SK-N-SH treated with all-trans-retinoic acid at 6 μM for 48 hours (cell line): ENCODE measurements around the gene EXOC3.

Experiments used
- ATAC-seq: fragments of 200-7000 bp; cut with Tn5 transposase; 3 replicates; pipeline ENCODE4 v1.9.1; 2020; ENCODE audit warnings: mild to moderate bottlenecking, moderate library complexity
- ARNTL ChIP-seq: fragments of 450-650 bp; formaldehyde crosslinking; IDR thresholded peaks from 2 replicates; pipeline ENCODE4 v1.5.0; 2020; ENCODE audit warnings: low read depth, mild to moderate bottlenecking, moderate library complexity, borderline replicate concordance
- BACH2 ChIP-seq: fragments of 250-450 bp; sonication (Bioruptor Pico); IDR thresholded peaks from 2 replicates; pipeline ENCODE4 v1.9.0; 2021; ENCODE audit warnings: mild to moderate bottlenecking, borderline replicate concordance
- CSDC2 ChIP-seq: fragments of 250-450 bp; sonication (Bioruptor Pico); IDR thresholded peaks from 2 replicates; pipeline ENCODE4 v1.5.0; 2020; ENCODE audit warnings: mild to moderate bottlenecking, moderate library complexity
- ESRRG ChIP-seq: fragments of 250-450 bp; sonication (Bioruptor Pico); IDR thresholded peaks from 2 replicates; pipeline ENCODE4 v1.6.1; 2021; ENCODE audit warnings: mild to moderate bottlenecking
- GLIS3 ChIP-seq: fragments of 250-450 bp; sonication (Bioruptor Pico); IDR thresholded peaks from 2 replicates; pipeline ENCODE4 v1.5.0; 2020; ENCODE audit warnings: mild to moderate bottlenecking, moderate library complexity
- ISL1 ChIP-seq: fragments of 250-450 bp; sonication (Bioruptor Pico); IDR thresholded peaks from 2 replicates; pipeline ENCODE4 v2.1.2; 2022; ENCODE audit warnings: mild to moderate bottlenecking, moderate library complexity
- OSR1 ChIP-seq: fragments of 250-450 bp; sonication (Bioruptor Pico); IDR thresholded peaks from 2 replicates; pipeline ENCODE4 v1.8.0; 2022; ENCODE audit warnings: moderate library complexity, mild to moderate bottlenecking, inconsistent platforms
- PPARA ChIP-seq: fragments of 250-450 bp; sonication (Bioruptor Pico); IDR thresholded peaks from 2 replicates; pipeline ENCODE4 v1.5.0; 2020; ENCODE audit warnings: mild to moderate bottlenecking, borderline replicate concordance
- RARB ChIP-seq: fragments of 250-450 bp; sonication (Bioruptor Pico); IDR thresholded peaks from 2 replicates; pipeline ENCODE4 v1.8.0; 2021; ENCODE audit warnings: mild to moderate bottlenecking, moderate library complexity
- SNAI2 ChIP-seq: fragments of 250-450 bp; sonication (Bioruptor Pico); IDR thresholded peaks from 2 replicates; pipeline ENCODE4 v1.5.0; 2020; ENCODE audit warnings: mild to moderate bottlenecking, moderate library complexity
- TCF4 ChIP-seq: fragments of 250-450 bp; sonication (Bioruptor Pico); IDR thresholded peaks from 2 replicates; pipeline ENCODE4 v1.8.0; 2021; ENCODE audit warnings: mild to moderate bottlenecking, moderate library complexity, borderline replicate concordance
- TOX ChIP-seq: fragments of 250-450 bp; sonication (Bioruptor Pico); IDR thresholded peaks from 2 replicates; pipeline ENCODE4 v1.8.0; 2021; ENCODE audit warnings: mild to moderate bottlenecking, moderate library complexity, borderline replicate concordance
- ZC3H10 ChIP-seq: fragments of 250-450 bp; sonication (Bioruptor Pico); IDR thresholded peaks from 2 replicates; pipeline ENCODE4 v1.5.1; 2021; ENCODE audit warnings: mild to moderate bottlenecking, moderate library complexity
- ZFP3 ChIP-seq: fragments of 250-450 bp; sonication (Bioruptor Pico); IDR thresholded peaks from 2 replicates; pipeline ENCODE4 v1.5.0; 2020; ENCODE audit warnings: mild to moderate bottlenecking, moderate library complexity
- ZNF565 ChIP-seq: fragments of 450-650 bp; formaldehyde crosslinking; conservative IDR thresholded peaks from 2 replicates; pipeline ENCODE4 v1.5.0; 2020; ENCODE audit warnings: low read depth, mild to moderate bottlenecking, moderate library complexity
- ZNF8 ChIP-seq: fragments of 450-650 bp; formaldehyde crosslinking; IDR thresholded peaks from 2 replicates; pipeline ENCODE4 v1.5.0; 2020; ENCODE audit warnings: mild to moderate bottlenecking, moderate library complexity
- TF ChIP-seq, protein P1 (sequence below): fragments of 250-450 bp; sonication (Bioruptor Pico); IDR thresholded peaks from 2 replicates; pipeline ENCODE4 v1.5.1; 2020; ENCODE audit warnings: low read depth, mild to moderate bottlenecking, moderate library complexity
- TF ChIP-seq, protein P2 (sequence below): fragments of 250-450 bp; sonication (Bioruptor Pico); IDR thresholded peaks from 2 replicates; pipeline ENCODE4 v1.5.1; 2021; ENCODE audit warnings: mild to moderate bottlenecking, moderate library complexity
- TF ChIP-seq, protein P3 (sequence below): fragments of 250-450 bp; sonication (Bioruptor Pico); IDR thresholded peaks from 2 replicates; pipeline ENCODE4 v1.5.0; 2020; ENCODE audit warnings: mild to moderate bottlenecking, moderate library complexity

The EXOC3 gene

DNA sequence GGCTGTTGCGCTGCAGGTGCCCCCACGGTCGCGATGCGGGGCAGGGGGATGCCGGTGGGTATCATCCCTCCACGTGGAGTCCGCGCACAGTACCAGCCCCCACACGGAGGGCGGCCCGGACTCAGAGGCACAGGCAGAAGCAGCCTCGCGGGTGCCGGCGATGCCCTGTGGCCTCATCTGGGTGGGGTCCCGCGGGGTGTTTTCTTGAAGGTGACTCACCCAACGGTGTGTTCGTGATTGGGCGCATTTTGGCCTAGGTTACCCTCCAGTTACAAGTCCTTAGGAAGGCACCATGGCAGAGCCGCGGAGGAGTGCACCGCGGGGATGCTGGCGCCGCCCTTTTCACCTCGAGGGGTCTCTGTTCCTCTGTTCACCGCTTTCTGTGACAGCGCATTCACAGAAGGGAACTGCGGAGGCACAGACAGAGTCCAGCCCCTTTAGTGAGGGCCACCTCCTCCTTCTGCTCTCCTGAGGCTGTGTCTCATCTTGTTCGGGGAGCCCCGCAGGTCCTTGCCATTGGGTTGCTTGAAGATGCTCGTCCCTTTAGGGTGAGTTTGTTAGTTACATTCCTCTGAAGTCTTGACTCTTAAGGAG, 21.6 kb upstream of the EXOC3 start:
- ATAC-seq, result no peak
- TF ChIP-seq, protein P1, sequence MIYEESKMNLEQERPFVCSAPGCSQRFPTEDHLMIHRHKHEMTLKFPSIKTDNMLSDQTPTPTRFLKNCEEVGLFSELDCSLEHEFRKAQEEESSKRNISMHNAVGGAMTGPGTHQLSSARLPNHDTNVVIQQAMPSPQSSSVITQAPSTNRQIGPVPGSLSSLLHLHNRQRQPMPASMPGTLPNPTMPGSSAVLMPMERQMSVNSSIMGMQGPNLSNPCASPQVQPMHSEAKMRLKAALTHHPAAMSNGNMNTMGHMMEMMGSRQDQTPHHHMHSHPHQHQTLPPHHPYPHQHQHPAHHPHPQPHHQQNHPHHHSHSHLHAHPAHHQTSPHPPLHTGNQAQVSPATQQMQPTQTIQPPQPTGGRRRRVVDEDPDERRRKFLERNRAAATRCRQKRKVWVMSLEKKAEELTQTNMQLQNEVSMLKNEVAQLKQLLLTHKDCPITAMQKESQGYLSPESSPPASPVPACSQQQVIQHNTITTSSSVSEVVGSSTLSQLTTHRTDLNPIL (CRISPR knock-in tag), result no peak
- no peak for TF ChIP-seq RARB (CRISPR knock-in tag)

DNA sequence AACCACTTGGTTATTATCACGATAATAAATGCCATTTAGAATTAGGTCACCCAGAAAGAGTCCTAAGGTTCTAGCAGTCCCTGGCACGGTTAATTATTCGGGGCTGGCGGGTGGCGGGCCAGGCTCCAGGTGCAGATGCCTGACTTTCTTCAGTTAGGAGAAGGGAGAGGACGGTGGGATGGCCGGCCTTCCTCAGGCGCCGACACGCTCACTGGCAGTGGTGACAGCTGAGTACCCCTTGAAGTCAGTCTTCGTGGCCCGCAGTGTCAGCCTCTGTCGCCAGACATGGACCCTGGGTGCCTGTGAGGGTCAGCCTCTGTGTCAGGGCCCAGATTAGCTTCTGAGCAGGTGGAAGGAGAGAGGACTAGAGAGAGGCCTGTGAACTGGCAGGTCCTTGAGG, 21.1 kb upstream of the EXOC3 start:
- no peak for ATAC-seq
- TF ChIP-seq, protein P2, sequence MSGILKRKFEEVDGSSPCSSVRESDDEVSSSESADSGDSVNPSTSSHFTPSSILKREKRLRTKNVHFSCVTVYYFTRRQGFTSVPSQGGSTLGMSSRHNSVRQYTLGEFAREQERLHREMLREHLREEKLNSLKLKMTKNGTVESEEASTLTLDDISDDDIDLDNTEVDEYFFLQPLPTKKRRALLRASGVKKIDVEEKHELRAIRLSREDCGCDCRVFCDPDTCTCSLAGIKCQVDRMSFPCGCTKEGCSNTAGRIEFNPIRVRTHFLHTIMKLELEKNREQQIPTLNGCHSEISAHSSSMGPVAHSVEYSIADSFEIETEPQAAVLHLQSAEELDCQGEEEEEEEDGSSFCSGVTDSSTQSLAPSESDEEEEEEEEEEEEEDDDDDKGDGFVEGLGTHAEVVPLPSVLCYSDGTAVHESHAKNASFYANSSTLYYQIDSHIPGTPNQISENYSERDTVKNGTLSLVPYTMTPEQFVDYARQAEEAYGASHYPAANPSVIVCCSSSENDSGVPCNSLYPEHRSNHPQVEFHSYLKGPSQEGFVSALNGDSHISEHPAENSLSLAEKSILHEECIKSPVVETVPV, result no peak
- TF ChIP-seq RARB (CRISPR knock-in tag) (no peak), OSR1 (CRISPR knock-in tag) (no peak), TOX (no peak), ZNF565 (CRISPR knock-in tag) (no peak), SNAI2 (CRISPR knock-in tag) (no peak), BACH2 (CRISPR knock-in tag) (no peak), TCF4 (CRISPR knock-in tag) (no peak), ZFP3 (CRISPR knock-in tag) (no peak), ISL1 (CRISPR knock-in tag) (no peak), GLIS3 (CRISPR knock-in tag) (no peak)
- TF ChIP-seq, protein P3, sequence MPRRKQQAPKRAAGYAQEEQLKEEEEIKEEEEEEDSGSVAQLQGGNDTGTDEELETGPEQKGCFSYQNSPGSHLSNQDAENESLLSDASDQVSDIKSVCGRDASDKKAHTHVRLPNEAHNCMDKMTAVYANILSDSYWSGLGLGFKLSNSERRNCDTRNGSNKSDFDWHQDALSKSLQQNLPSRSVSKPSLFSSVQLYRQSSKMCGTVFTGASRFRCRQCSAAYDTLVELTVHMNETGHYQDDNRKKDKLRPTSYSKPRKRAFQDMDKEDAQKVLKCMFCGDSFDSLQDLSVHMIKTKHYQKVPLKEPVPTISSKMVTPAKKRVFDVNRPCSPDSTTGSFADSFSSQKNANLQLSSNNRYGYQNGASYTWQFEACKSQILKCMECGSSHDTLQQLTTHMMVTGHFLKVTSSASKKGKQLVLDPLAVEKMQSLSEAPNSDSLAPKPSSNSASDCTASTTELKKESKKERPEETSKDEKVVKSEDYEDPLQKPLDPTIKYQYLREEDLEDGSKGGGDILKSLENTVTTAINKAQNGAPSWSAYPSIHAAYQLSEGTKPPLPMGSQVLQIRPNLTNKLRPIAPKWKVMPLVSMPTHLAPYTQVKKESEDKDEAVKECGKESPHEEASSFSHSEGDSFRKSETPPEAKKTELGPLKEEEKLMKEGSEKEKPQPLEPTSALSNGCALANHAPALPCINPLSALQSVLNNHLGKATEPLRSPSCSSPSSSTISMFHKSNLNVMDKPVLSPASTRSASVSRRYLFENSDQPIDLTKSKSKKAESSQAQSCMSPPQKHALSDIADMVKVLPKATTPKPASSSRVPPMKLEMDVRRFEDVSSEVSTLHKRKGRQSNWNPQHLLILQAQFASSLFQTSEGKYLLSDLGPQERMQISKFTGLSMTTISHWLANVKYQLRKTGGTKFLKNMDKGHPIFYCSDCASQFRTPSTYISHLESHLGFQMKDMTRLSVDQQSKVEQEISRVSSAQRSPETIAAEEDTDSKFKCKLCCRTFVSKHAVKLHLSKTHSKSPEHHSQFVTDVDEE (CRISPR knock-in tag), result no peak
- TF ChIP-seq, all 23 proteins: peak for 0

DNA sequence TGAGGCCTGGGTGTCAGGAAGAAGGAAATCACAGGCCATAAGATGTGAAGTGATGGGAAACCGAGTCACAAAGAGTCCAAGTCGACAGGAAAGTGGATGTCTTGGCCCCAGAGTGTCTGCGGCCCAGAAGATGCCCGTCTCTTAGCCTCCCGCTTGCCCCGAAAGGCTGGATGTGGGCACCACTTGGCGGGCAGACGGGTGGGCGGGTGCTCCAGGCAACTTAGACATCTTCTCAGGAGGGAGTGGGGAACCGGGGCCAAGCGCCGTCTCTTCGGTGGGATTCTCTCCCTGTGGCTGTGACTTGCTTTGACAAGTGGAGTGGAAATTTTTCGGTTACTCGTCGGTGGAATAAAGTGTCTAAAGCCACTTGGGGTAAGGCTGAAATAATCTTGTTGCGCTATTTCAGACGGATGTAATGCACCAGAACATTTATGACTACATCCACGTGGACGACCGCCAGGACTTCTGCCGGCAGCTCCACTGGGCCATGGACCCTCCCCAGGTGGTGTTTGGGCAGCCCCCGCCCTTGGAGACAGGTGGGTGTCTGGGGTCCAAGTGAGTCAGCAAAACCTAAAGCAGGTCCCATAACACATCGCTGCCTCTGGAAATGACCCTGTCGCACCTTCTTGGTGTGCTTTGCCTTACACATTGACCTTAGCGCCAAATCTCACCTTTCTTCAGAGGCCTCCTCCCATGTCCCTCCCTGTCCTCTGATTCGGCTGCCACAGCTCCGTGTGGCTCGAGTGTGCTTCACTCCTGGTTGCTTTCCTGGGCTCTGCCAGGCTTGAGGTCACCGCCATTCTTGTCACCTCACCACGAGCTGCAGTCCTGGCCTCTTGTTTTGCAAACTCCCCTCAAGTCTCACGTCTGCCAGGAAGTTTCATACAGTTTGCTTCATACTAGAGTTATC, 20.4 kb upstream of the EXOC3 start:
- ATAC-seq, result no peak
- no peak for TF ChIP-seq ZFP3 (CRISPR knock-in tag)
- no peak for TF ChIP-seq SNAI2 (CRISPR knock-in tag)
- no peak for TF ChIP-seq ARNTL
- TF ChIP-seq PPARA (CRISPR knock-in tag), result no peak
- TF ChIP-seq CSDC2, result no peak
- TF ChIP-seq ISL1 (CRISPR knock-in tag), result no peak
- TF ChIP-seq, protein P2, result no peak

DNA sequence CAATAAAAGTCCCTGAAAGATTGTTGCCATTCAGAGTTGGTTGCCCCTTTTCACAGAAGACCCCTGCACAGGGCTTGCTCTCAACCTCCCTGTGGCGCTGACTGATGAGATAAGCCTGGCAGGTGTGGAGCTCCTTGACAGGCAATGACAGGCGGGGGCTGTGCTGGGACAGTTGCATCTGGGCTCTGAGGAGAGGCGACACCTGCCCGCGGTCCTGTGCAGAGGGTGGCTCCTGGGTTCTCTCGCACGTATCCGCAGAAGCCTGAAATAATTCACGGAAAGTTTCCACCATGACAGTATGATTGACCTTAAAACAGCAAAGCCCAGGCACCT, 19.8 kb upstream of the EXOC3 start:
- no peak for ATAC-seq
- TF ChIP-seq TOX (no peak), ZNF565 (CRISPR knock-in tag) (no peak), ZC3H10 (CRISPR knock-in tag) (no peak), ZNF8 (no peak), SNAI2 (CRISPR knock-in tag) (no peak), GLIS3 (CRISPR knock-in tag) (no peak), ESRRG (no peak), OSR1 (CRISPR knock-in tag) (no peak), BACH2 (CRISPR knock-in tag) (no peak), ISL1 (CRISPR knock-in tag) (no peak), ZFP3 (CRISPR knock-in tag) (no peak)
- TF ChIP-seq, all 23 proteins: peak for 0
